ENCODE data around the gene SHOX.

- TF ChIP-seq CTCF (IDR thresholded peaks at IDR 0.05) (no peak), POLR2A (IDR thresholded peaks at IDR 0.05) (no peak)
These were observed 45.3 kb downstream of the SHOX start for GRCh38 chrX:675955-676295.

Data from right lobe of liver (tissue), 4 donors.